H1 (cell line): Measurements from ENCODE around the gene NOTUM.

ENCODE experiments used
- CHD1 ChIP-seq: IDR thresholded peaks from 2 replicates; pipeline ENCODE4 v1.6.1; 2012; ENCODE audit warnings: low read depth, low read length, improper control_type of control experiment
- CTCF ChIP-seq, 3 experiments: IDR thresholded peaks; 1 replicate in 2 of 3; 2 replicates in 1 of 3; pipeline versions ENCODE4 v1.5.1 to v1.6.1; 2011; ENCODE audit warnings: low read length in 3 of 3, mild to moderate bottlenecking in 3 of 3, inconsistent platforms in 2 of 3, low read depth in 1 of 3, moderate library complexity in 1 of 3; ENCODE audit not compliant: insufficient read depth in 1 of 3; ENCODE audit errors: control extremely low read depth in 1 of 3
- JUND ChIP-seq: IDR thresholded peaks from 2 replicates; pipeline ENCODE4 v1.6.1; 2011; ENCODE audit warnings: mild to moderate bottlenecking, improper control_type of control experiment, low read length
- NRF1 ChIP-seq: IDR thresholded peaks from 2 replicates; pipeline ENCODE4 v1.6.1; 2011; ENCODE audit warnings: mild to moderate bottlenecking, low read depth, low read length, improper control_type of control experiment
- ZNF274 ChIP-seq: IDR thresholded peaks from 2 replicates; pipeline ENCODE4 v1.7.0; 2012; ENCODE audit warnings: low read length, borderline replicate concordance; ENCODE audit errors: extremely low read depth

GRCh38 chr17:81934098-81934757 lies 26.8 kb downstream of the NOTUM start:
- TF ChIP-seq NRF1 = no peak
- TF ChIP-seq CTCF (IDR thresholded peaks at IDR 0.05; ENCODE audit: control extremely low read depth in 1 of 3, insufficient read depth in 1 of 3, low read depth in 1 of 3, low read length in 3 of 3) = no peak
- no peak for TF ChIP-seq CHD1
- TF ChIP-seq JUND = no peak
- no peak for TF ChIP-seq ZNF274
